Mucosa of descending colon (tissue), 3 donors: ENCODE results near the gene TNIK. TPM values are rescaled to one million over a fixed set of nuclear protein-coding genes. Genes with fewer than 3 reads are reported as not detected.

ENCODE experiments used
- ATAC-seq: fragments of 200-7000 bp; cut with Tn5 transposase; one replicate; pipeline ENCODE4 v1.9.1; 2020; ENCODE audit warnings: mild to moderate bottlenecking, moderate library complexity
- DNase-seq, 3 donors: peaks; one replicate each; pipeline ENCODE4 v3.0.0-alpha.2; 2020
- H3K36me3 ChIP-seq: fragments of 200-600 bp; one replicate; pipeline ENCODE4 v1.8.0; 2021; ENCODE audit warnings: low read depth, mild to moderate bottlenecking
- H3K4me1 ChIP-seq: fragments of 200-600 bp; one replicate; pipeline ENCODE4 v1.8.0; 2021; ENCODE audit warnings: low read depth, mild to moderate bottlenecking
- H3K4me3 ChIP-seq: fragments of 200-600 bp; one replicate; pipeline ENCODE4 v1.8.0; 2021; ENCODE audit warnings: mild to moderate bottlenecking
- H3K9me3 ChIP-seq: fragments of 200-600 bp; one replicate; pipeline ENCODE4 v1.8.0; 2021; ENCODE audit warnings: mild to moderate bottlenecking
- intact Hi-C, 2 donors: fragments of 100-400 bp; cut with DNase I in 1 of 2; cut with micrococcal nuclease in 1 of 2; formaldehyde crosslinking; loops; one replicate each; pipeline versions ENCODE4 v1.11.0 to v1.11.1; 2022; cut with DNase I, micrococcal nuclease
- total RNA-seq, 3 donors: library from RNA; stranded (reverse); fragmentation: NEBNext Ultra II Directional in 2 of 3; extraction: Animal tissue kit (Norgen Biotek cat#: 25700) in 2 of 3; gene quantifications; one replicate each; pipeline versions ENCODE4 v1.2.1 to v1.2.4, GENCODE V29; 2021 to 2023
- TF ChIP-seq, protein P1 (sequence below): fragments of 200-600 bp; IDR thresholded peaks from one replicate; pipeline ENCODE4 v1.8.0; 2022; ENCODE audit warnings: antibody characterized with exemption, mild to moderate bottlenecking
- donor health status: DM: no; HTN: no; CAD: no; lungs with moderate emphysema.
- donor health status: DM: no; HTN: no; CAD: no.
- donor health status: DM: no; HTN: yes; CAD: no.

TNIK gene
- total RNA-seq, 3 donors from 2014 or later: 27.2 to 33.0 (median 28.0) TPM

DNA sequence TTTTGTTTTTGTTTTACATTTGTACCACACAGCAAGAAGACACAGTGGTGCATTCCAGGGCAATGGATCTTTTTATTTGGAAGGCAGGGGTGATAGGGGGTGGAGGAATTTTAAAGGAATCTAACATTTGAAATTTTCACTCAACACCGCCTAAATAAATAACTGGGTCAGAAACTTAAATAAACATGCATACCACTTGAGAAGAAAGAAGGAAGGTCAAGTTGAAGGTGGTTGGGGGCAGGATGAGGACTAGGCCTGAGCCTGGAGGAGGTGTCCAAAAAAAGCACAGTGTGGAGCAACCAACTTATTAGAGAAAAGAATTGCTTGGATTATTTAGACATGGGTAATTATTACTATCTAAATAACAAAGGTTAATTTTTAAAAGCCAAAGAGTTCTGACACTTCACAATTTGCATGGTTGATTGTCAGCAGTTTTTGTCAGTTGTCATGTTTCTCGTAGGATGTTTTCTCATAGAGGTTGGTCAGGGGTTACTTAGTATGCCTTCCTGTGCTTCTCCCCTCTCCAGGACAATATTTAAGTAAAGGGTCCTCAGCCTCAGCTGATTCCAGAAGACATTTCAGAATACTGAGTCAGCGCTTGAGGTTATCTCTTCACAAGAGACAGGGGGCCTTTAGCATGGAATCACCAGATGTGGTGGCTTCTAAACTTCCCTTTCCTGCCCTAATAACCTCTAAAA is 260.0 kb downstream of the TNIK start:
- H3K4me3 ChIP-seq: no peak overlapping the region
- TF ChIP-seq, protein P1, sequence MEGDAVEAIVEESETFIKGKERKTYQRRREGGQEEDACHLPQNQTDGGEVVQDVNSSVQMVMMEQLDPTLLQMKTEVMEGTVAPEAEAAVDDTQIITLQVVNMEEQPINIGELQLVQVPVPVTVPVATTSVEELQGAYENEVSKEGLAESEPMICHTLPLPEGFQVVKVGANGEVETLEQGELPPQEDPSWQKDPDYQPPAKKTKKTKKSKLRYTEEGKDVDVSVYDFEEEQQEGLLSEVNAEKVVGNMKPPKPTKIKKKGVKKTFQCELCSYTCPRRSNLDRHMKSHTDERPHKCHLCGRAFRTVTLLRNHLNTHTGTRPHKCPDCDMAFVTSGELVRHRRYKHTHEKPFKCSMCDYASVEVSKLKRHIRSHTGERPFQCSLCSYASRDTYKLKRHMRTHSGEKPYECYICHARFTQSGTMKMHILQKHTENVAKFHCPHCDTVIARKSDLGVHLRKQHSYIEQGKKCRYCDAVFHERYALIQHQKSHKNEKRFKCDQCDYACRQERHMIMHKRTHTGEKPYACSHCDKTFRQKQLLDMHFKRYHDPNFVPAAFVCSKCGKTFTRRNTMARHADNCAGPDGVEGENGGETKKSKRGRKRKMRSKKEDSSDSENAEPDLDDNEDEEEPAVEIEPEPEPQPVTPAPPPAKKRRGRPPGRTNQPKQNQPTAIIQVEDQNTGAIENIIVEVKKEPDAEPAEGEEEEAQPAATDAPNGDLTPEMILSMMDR: no peak
- DNase-seq (no peak), ATAC-seq (no peak)
- H3K9me3 ChIP-seq: no peaks in the 10 kb centered on the region
- no peaks in the 10 kb centered on the region for H3K4me1 ChIP-seq
- no peaks in the 10 kb centered on the region for H3K36me3 ChIP-seq
- intact Hi-C loops: no loop called here

DNA sequence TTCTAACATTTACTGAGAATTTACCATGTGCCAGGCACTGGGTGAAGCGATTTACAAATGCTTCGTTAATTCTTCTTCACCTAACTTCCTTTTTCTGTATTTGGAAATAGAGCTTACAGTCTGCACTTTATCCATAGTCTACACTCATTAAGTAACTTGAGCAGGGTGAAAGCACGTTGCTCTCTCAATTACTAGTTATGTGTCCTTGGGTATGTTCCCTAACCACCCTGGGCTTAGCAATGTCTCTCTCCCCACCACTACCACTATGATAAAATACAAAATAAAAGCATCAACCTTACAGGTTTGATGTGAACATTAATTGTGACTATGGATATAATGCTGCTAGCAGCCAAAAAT is 260.8 kb downstream of the TNIK start:
- H3K9me3 ChIP-seq: no peaks in the 10 kb centered on the region
- intact Hi-C loops: no loop called here
- H3K36me3 ChIP-seq: no peaks in the 10 kb centered on the region
- DNase-seq (no peak), ATAC-seq (no peak)
- TF ChIP-seq, protein P1: no peak
- no peaks in the 10 kb centered on the region for H3K4me1 ChIP-seq
- no peak overlapping the region for H3K4me3 ChIP-seq

DNA sequence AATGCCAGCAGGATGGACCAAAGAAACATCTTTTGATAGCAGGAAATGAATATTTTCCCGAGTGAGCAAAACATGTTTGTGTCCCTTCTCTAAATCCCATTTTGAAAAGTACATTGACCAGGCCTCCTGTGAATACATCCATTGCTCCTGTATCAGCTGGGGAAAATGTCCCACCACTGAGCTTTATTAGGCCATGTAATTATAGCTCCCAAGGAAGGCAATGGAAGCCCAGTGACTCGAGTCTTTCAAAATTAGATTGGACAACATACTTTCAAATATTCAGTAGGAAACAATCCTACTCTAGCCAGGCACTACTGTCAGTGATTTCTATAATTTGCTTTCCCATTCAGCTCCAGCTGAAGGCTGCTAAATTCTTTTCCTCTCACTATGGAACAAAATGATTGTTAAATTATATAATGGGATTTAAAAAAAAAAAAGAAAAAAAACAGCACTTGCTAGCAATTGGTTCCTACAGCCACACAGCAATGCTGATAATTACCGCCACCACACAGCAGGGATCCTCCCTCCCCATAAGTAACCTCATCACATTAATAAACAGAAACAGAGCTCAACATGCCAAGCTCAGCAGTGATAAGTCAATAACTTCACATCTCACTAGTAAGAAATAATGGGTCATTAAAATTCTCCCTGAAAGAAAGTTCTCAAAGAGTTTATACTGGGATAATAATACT is 261.3 kb downstream of the TNIK start:
- no peaks in the 10 kb centered on the region for H3K36me3 ChIP-seq
- no peak overlapping the region for H3K4me3 ChIP-seq
- ATAC-seq (no peak), DNase-seq (no peak)
- H3K4me1 ChIP-seq: no peaks in the 10 kb centered on the region
- H3K9me3 ChIP-seq: no peaks in the 10 kb centered on the region
- intact Hi-C loops: no loop called here
- TF ChIP-seq, protein P1: no peak

DNA sequence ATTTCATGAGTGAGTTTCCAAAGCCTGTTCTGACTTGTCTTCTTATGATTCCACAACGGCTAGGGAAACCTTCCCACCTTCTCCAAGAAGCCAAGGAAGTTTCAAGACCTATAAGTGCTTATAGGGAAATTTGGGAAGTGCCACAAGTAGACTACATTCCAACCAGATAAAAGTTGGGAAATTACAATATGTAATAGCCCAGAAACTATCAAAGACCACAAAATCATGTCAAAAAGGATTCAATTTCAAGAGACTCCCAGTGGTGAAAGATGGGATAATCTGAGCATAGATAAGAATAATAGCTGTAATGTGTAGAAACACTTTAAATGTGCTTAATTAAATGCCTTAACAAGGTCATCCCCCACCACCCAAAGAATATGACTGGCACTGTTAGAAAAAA is 264.5 kb downstream of the TNIK start:
- no peaks in the 10 kb centered on the region for H3K4me1 ChIP-seq
- H3K36me3 ChIP-seq: no peaks in the 10 kb centered on the region
- TF ChIP-seq, protein P1: no peak
- intact Hi-C loops: no loop called here
- ATAC-seq: no peak
- DNase-seq: no peak
- H3K9me3 ChIP-seq: no peaks in the 10 kb centered on the region
- H3K4me3 ChIP-seq: no peak overlapping the region

DNA sequence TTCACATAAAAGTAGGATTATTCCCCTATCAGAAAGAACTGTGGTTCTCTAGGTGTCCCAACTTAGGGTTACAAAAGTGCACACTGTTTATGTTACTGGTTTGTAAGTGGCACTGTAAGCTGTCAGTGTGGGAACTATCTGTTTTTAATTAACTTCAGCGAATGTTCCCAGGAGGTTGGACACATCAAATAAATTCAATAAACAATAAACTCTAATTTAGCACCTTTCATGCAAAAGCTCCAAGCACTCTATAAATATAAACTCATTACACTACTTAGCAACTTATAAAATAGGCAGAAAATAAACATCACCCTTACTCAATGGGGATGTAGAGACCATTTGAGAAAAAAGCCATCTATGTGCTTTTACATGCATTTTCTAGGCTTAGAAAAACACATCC is 265.2 kb downstream of the TNIK start:
- ATAC-seq (no peak), DNase-seq (no peak)
- no peaks in the 10 kb centered on the region for H3K4me1 ChIP-seq
- intact Hi-C loops: no loop called here
- TF ChIP-seq, protein P1: no peak
- no peaks in the 10 kb centered on the region for H3K36me3 ChIP-seq
- no peak overlapping the region for H3K4me3 ChIP-seq
- H3K9me3 ChIP-seq: no peaks in the 10 kb centered on the region
